ENCODE data around the gene SLC5A4.

- no peak for TF ChIP-seq CTCF (IDR thresholded peaks at IDR 0.05; ENCODE audit: low read depth, low read length)
- no peak for TF ChIP-seq EZH2phosphoT487 (IDR thresholded peaks at IDR 0.05; ENCODE audit: low read depth)
Measured at GRCh38 chr22:32271389-32271788, 16.2 kb upstream of the SLC5A4 start.
